NOMO-1 treated with dmso at 0.1 percent for 144 hours (cell line): ENCODE measurements around the gene THBS4.

ENCODE experiments used
- DNase-seq: peaks from one replicate; lab custom pipeline; 2025; ENCODE audit not compliant: unreplicated experiment; lab: John Stamatoyannopoulos, UW

THBS4 gene

DNA sequence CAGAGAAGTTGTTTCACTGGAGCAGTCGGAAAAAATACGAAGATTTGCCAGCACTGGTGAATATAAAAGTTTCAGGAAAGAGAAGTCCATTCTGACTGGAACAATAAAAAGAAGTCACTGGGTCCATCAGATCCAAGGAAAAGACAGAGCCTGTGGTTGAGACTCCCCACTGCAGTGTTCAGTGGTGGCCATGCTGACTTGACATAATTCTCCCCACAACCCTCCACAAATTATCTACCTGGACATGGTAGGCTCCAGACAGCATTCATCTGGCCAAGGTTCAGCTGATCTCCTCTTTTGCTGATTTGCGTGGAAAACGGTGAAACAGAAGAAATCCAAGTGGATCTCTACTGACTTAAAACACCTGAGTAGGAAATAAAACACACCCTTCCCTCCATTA is 8.0 kb downstream of the THBS4 start:
- no peak for DNase-seq

DNA sequence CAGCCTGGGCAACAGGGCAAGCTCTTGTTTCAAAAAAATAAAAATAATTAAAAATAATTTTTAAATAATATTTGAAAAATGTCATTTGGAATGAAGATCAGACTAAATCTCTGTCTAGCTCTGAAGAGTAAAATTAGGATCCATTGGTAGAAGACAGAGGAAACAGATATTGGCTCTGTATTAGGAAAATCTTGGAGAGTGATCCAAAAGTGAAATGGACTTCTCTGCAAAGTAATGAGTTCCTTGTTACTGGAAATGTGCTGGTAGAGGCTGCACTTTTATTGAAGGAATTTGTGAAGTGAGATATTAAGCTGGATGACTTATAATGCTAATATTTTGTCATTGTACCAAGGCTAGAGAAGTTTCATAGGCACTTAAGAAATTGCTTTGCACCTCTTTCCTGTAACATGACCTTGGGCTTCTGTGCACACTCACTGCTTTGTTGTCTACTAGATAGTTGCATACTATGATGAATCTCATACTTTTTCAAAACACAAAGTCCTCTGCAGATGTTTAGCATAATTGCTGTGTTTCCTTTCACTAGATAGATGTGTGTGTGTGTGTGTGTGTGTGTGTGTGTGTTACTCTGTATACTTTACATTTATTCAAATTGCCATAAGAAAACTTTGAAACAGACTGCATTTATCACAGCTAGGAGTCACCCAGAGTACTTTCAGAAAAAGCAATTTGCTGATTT is 13.1 kb downstream of the THBS4 start:
- no peak for DNase-seq

DNA sequence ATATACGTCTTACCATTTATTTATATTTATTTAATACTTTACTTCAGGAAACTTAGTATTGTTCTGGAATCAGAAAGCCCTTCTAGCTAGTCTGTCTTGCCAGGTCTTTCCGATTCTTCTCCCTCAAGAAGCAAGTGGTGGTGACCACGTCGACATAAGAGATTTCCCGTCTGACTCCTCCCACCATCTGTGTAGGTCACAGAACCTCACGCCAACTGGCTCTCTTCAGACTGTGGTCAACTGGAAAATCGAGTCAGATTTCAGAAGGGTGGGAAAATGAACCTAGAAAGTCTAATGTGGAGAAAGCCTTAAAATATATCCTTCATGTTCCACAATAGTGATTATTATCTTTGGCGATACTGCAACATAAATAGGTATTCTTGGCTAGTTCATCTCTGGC is 17.3 kb downstream of the THBS4 start:
- DNase-seq = no peak

DNA sequence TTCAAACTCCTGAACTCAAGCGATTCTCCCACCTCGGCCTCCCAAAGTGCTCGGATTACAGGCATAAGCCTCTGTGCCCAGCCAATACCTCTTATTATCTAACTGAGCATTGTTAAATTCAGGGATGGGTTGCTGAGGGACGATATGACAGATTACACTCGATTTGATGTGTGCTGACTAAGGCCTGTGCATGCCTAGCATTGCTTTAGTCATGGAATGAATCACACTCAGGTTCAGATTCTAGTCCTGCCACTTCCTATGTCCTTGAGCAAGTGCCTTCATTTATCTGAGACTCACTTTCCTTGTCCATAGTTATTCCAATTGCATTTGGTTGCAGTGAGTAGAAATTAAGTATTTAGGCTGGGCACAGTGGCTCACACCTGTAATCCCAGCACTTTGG is 19.5 kb downstream of the THBS4 start:
- DNase-seq = no peak

DNA sequence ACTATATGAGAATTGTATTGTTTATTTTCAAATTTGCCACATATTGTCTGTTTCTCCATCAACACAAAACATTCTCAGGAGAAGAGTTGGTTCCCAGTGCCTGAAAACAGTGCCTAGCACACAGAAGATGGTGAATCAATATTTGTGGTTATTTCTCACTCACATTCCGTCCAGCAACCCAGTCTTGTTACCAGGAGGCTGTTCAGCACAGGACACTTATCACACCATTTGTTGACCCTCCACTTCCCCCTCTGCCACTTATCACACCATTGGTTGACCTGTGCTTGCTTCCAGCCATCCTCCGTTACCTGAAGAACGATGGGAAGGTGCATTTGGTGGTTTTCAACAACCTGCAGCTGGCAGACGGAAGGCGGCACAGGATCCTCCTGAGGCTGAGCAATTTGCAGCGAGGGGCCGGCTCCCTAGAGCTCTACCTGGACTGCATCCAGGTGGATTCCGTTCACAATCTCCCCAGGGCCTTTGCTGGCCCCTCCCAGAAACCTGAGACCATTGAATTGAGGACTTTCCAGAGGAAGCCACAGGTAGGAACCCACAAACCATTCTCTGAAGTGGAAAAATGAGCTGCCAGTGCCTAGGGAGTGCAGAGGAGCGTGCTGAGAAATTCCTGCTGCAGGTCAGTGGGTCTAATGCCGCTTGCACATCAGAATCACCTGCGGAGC is 20.5 kb downstream of the THBS4 start:
- no peak for DNase-seq

DNA sequence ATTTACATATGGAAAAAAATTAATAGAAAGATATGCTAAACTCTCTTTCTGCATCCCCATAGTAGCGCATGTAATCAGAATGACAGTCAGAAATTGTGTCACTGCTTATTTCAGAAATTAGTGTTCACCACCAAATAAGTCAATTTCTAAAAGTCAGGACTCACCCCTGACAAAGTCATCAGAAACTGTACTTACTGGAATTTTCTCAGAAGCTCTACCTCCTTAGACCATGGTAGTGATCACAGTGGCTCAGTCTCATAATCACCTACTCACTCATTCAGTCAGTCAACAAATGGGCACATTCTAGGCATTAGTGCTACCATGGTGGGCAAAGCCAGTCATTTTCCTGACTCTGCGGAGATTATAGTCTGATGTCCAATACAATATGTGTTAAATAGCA is 22.0 kb downstream of the THBS4 start:
- no peak for DNase-seq

- DNase-seq = no peak
Measured at GRCh38 chr5:80057921-80058320, 22.8 kb downstream of the THBS4 start.

DNA sequence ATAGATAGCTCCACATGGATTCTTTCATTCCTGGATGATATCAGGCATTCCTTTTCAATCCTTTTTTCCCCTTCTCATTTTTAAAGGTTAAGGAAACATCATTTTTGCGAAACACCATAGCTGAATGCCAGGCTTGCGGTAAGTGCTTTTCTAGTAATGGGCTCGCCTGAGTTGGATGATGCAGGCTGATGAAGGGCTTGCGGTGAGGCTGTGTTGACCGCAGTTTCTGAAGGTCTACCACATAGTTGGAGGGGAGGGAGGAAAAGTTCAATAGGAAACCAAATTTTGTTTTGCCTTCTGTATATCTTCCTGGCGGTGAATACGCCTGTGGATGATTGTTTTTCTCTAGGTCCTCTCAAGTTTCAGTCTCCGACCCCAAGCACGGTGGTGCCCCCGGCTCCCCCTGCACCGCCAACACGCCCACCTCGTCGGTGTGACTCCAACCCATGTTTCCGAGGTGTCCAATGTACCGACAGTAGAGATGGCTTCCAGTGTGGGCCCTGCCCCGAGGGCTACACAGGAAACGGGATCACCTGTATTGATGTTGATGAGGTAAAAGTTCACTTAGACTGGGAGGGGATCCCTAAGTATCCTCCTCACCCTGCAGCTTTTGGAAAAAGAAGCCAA is 24.3 kb downstream of the THBS4 start:
- no peak for DNase-seq

DNA sequence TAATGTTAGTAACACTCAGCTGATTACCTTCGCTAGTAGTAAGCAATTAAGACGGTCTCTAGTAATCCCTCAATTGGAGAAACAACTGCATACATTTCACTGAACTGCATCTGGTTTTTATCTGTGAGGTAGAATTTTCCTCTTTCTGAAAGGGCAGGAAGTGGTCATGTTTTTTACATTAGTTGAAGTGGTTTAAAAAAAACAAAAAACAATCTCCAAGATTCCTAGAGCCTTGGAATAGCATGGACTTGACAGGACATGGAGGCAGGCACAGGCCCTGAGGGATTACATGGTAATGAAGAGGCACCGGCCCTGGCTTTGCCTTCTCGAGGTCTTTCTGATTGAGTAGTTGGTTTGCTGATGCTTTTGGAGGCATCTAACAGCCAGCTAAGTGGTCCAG is 25.8 kb downstream of the THBS4 start:
- no peak for DNase-seq

- no peak for DNase-seq
Measured at GRCh38 chr5:80061547-80061946, 26.4 kb downstream of the THBS4 start.

GRCh38 chr5:80064124-80064523 is 29.0 kb downstream of the THBS4 start:
- DNase-seq = no peak

- DNase-seq = peak; percentile 40
Measured at GRCh38 chr5:80067016-80067415, 31.9 kb downstream of the THBS4 start.

DNA sequence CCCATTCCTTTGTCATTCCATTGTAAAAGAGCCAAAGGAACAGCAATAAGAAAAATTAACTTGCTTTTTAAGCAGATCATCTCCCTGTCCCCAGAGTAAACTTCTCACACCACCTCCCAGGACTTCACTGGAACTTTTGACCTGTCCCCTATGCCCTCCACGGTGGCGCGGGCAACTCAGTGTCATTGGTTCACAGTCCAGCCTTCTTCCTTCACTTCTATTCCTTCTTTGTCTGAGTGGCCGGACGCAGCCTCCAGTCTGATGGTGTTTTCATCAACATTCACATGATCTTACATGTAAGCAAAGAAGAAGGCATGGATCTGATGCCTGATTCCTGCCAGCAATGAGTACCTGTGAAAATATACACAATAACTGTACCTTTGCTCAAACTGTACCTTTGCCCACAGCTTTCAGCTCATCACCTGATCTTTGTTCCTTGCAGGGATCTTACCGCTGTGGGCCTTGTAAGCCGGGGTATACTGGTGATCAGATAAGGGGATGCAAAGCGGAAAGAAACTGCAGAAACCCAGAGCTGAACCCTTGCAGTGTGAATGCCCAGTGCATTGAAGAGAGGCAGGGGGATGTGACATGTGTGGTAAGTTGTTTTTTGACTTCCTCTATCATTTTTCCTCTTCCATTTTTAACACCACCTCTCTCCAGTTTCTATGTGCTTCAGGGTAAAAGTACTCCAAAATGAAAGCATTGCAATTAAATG is 32.5 kb downstream of the THBS4 start:
- DNase-seq = peak; percentile 22

DNA sequence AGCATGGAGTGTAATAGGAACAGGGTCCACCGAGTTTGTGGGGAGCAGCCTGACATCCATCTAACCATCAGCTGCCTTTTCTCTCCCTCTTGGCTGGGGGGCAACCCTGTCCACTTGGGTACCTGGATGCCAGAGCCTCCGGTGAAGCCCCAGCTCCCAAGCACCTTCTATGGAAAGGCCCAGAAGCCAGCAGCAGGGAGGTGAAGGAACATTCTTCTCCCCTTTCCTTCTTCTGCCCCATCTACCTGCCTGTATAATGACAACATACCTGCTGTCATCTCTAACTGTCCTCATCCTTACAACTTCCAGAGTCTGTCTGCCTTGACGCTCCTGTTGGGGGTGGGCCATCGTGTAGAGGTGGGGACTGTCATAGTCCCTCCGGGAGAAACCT is 33.1 kb downstream of the THBS4 start:
- no peak for DNase-seq

GRCh38 chr5:80068775-80069174 is 33.6 kb downstream of the THBS4 start:
- no peak for DNase-seq

GRCh38 chr5:80069251-80069800 is 34.2 kb downstream of the THBS4 start:
- no peak for DNase-seq

DNA sequence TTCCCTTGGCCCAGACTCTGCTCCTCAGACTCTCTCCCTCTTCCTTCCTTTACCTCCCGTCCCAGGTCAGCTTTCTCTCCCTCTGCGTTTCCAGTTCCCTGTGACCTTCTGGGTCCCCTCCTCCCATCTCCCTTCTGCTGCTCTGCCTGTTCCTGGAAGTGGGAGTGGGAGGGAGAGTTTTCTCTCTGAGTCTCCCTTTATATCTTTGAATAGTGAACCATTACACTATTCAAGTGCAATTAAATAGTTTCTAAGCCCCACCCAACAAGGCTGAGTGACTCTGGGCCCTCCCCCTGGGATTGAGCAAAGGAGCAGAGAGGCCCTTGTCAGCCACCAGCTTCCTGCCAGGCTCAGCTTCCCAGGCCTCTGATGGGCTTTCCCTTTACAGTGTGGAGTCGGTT is 34.8 kb downstream of the THBS4 start:
- DNase-seq = peak; percentile 76

- peak; percentile 76 for DNase-seq
Measured at GRCh38 chr5:80070338-80071056, 35.3 kb downstream of the THBS4 start.

- DNase-seq = no peak
Measured at GRCh38 chr5:80071510-80072021, 36.4 kb downstream of the THBS4 start.
